GM19238 (cell line): ENCODE data around the gene SLC39A11.
"Not testable (repeated sequence)": the region's sequence is repeated elsewhere in the genome, so short reads cannot be mapped to it uniquely, and the experiment has no call there.

ENCODE experiments used
- DNase-seq: peaks from one replicate; pipeline ENCODE4 v3.0.0; 2011; ENCODE audit warnings: low spot score; ENCODE audit not compliant: insufficient read length

Gene SLC39A11

GRCh38 chr17:73107191-73107590, 14.7 kb upstream of the SLC39A11 start:
- no peak for DNase-seq

DNA sequence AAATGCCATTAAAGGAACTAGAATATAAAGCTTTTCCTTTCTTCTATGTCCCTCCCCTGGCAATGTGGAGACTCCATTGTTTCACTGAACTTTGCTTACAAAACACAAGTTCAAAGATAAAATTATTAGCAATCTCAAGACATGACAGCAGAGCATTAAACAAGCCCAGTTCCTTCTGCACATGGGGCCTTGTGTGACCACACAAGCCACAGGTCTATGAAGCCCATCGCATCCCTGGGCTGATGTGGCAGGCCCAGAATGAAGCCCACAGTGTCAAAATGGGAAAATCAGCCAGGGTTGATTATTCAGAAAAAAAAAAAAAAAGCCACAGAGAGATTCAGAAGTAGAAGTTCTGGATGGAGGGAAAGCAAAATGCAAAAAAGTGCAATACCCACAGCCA, 12.9 kb upstream of the SLC39A11 start:
- no peak for DNase-seq

GRCh38 chr17:73104450-73104849, 12.0 kb upstream of the SLC39A11 start:
- no peak for DNase-seq

- no peak for DNase-seq
Observed at GRCh38 chr17:73103641-73104335, 11.3 kb upstream of the SLC39A11 start.

DNA sequence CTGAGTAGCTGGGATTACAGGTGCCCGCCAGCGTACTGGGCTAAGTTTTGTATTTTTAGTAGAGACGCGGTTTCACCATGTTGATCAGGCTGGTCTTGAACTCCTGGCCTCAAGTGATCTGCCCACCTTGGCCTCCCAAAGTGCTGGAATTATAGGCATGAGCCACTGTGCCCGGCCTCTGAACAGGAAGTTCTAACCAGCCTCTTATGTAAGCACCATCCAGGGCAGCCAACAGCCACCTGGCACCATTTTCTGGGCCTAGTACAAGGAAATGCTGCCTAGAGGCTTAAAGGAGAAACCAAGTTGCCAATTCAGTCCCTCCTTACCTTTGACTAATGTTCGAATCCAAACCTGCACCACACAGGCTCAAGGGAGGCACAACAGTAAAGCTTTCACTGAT, 8.5 kb upstream of the SLC39A11 start:
- no peak for DNase-seq

DNA sequence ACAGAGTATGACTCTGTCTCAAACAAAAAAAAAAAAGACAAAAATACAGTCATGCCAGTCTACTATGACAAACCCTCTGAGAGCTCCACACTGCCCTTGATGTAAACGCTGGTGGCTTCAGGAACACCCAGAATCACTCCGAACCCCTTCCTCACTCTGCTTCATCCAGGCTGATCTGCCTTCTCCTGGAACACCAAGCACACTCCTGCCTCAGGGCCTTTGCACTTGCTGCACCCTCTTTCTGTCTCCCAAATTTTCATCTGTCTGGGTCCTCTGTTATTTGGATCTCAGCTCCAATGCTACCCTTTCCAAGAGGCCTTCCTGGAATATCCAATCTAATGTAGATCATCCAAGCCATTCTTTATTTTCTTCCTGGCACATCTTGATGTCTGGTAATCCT, 7.9 kb upstream of the SLC39A11 start:
- no peak for DNase-seq

DNA sequence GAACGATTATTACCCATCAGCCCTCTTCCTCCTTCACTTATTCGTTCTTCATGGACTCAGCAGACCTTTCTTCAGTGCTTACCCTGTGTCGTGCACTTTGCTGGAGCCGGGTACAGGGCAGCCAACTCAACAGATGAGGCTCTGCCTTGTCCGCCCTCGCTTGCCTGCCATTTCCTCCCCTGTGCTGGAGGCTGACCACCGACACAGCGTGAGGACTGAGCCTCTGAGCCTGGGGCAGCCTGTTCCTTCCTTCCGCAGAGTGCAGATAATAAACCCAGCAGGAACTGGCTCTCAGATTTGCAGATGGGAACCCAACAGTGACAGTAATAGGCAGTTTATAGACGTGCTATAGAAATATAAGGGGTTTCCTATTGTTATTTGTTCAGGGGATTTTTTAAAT, 7.0 kb upstream of the SLC39A11 start:
- no peak for DNase-seq

DNA sequence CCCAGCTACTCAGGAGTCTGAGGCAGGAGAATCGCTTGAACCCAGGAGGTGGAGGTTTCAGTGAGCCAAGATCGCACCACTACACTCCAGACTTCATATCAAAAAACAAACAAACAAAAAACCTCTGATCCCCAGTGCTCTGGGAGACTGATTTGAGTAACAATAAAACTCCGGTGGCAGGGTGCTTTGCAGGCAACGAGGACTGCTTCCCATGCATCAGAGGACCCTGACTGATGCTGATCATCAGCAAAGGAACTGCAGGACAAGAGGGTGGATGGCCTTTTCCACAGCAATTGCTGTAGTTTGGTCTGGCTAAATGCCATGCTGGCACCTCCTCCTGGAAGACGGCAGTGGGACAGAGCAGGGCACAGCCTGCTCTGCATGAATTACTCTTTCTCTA, 6.4 kb upstream of the SLC39A11 start:
- DNase-seq = no peak

DNA sequence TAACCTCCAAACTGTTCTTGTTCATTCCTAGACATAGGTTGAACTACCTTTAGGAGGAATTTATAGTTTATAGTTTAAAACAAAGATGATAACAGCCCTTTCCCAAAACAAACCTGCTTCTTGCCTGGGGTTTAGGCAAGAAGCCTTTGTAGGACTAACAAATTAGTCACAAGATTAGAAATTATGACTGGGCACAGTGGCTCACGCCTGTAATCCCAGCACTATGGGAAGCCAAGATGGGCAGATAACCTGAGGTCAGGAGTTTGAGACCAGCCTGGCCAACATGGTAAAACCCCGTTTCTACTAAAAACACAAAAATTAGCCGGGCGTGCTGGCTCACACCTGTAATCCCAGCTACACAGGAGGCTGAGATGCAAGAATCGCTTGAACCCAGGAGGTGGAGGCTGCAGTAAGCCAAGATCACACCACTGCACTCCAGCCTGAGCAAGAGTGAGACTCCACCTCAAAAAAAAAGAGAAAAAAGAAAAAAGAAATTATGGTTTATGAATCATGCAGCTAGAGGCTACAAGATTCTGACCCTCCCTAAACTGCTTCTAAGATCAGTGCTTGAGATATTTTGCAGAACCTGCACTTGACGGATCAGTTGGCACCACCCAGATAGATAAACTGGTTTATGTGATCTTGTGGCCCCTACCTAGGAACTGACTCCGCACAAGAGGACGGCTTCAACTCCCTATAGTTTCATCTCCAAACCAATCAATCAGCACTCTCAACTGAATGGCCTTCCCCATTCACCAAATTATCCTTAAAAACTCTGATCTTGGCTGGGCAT, 5.7 kb upstream of the SLC39A11 start:
- DNase-seq = not testable (repeated sequence)

- DNase-seq = no peak
Observed at GRCh38 chr17:73096866-73097265, 4.4 kb upstream of the SLC39A11 start.

DNA sequence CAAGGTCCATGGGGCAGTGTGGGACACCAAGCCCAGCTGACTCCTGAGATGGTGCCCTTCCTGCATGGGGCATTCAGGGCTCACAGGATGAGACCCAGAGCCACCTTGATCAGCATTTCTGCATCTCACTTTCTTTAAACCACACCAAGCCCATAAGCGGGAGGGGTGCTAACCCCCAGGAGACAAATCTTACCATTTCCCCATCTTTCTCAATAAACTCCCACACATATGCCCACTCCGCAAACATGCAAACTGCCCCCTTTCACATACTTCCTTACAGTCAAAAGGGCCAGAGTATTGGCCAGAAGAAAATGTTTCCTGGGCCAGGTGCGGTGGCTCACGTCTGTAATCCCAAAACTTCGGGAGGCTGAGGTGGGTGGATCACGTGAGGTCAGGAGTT, 3.7 kb upstream of the SLC39A11 start:
- no peak for DNase-seq

GRCh38 chr17:73093286-73093685, 798 bp upstream of the SLC39A11 start:
- DNase-seq = no peak

GRCh38 chr17:73091770-73092522, 542 bp downstream of the SLC39A11 start:
- no peak for DNase-seq

DNA sequence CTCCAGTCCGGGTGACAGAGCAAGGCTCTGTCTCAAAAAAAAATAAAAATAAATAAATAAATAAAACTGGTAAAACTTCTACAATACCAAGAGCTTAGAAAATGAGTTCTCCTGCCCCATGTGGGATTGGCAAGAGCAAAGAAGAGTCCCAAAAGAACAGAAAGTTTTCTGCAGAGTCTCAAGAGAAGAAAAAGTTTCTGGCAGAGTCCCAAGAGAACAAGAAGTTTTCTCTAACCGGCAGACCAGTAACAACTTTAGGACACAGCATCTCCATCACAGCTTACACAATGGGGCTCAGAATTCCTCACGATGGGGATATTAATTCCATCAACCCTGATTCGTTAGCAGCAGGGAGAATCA, 1.1 kb downstream of the SLC39A11 start:
- DNase-seq = no peak

DNA sequence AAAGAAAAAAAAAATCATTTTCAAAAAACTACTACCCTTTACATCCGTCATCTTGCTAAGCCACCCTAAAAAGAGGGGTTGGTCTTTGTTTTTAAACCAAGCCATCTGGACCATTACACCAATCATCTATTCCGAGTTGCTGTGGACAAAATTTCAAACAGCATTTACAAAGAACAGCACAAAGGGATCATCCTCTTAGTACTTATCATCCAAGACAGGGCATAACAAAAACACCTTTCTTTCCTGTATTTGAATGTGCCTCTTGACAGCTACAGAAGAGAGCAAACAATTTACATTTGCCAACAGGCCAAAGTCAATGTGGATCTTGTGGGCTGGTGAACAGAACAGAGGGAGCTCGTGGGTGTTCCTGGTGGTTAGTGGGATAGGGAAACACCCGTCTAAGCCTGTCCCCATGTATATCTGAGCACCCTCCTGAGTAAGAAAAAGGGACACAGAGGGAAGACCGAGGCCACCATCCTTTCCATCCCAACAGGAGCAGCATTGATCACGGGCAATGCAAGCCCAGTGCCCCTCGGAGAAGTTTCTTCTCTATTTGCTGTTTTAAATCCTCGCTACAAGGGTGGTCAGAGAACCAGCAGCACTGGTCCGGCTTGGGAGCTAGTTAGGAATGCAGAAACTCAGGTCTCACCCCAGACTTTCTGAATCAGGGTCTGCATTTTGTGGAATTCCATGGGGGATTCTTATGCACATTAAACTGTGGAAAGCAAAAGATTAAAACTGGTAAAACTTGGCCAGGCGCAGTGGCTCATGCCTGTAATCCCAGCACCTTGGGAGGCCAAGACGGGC, 1.9 kb downstream of the SLC39A11 start:
- DNase-seq = no peak

DNA sequence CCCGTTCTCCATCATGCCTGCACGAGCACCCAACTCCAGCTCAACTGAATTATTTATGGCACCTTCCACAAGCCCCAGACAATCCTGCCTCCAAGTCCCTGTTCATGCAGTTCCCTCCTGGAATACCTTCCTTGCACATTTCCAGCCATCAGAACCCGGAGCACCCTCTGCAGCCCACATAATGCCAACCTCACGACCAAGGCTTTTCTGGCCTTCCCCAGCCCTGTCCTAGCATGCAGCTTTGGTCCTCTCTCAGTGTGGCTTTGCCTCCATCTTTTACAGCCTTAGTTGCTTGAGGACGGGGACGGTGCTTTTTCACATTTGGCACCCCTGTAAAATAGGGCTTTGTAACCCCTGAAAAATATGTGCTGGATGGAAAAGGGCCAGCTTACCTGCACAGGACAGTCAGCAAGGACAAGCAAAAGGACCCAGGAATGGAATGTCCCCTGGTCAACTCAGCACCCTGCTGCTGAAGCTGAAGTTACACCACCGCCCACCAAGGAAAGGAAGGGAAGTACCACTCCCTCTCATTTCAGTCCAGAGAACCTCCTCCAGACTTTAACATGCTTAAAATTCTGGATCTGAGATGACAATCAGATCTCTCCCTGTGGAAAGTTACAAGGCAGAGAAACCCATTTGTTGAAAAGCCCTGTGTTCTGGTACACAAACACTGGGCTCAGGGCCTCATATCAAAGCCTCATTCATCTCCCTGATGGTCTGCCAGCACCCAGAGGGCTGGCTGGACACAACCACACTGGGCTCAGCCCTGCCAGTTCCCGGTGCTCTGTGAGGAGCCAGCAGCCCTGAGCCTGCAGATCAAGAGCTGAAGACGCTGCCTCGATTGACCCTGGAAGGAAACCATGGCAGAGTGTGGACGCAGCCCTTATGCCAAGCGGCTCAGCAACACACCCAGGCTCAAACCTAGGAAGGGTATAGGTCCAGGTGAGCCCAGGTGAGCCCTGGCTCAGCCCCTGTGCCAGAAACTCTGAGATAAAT, 2.9 kb downstream of the SLC39A11 start:
- no peak for DNase-seq

DNA sequence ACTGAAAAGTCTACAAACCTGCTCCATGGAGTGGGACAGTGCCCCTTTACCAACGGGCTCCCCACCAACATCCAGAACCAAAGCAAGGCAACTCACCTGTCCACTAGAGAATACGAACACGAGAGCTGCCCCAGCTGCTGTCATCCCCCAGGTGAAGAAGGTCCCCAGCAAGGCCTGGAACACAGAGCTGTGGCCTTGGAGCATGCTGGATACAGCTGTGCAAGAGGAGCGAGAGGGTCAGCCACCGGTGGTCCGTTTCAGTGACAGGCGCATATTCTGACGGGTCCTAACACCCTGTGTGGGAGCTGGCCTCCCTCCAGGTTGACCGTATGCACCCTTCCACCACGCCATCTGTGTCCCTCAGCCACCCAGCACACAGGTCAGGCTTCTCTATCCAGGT, 3.9 kb downstream of the SLC39A11 start:
- DNase-seq = no peak

- DNase-seq = no peak
Observed at GRCh38 chr17:73083432-73083831, 9.1 kb downstream of the SLC39A11 start.

DNA sequence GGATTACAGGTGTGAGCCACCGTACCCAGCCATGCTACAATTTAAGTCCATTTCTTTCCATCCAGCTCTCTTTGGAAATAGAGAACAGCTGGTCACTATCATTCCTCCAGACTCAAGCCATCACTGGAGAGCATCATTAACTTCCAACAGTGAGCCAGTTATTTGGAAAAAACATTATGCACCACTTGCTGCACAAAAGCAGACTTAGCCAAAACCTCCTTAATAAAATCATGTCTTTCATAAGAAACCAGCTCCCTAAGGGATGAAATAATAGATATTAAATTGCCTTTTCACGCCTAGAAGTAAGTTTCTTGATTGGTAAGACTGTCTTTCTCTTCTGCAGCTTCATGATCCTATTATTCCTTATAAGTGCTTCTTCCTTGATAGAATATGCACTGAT, 17.9 kb downstream of the SLC39A11 start:
- DNase-seq = no peak

DNA sequence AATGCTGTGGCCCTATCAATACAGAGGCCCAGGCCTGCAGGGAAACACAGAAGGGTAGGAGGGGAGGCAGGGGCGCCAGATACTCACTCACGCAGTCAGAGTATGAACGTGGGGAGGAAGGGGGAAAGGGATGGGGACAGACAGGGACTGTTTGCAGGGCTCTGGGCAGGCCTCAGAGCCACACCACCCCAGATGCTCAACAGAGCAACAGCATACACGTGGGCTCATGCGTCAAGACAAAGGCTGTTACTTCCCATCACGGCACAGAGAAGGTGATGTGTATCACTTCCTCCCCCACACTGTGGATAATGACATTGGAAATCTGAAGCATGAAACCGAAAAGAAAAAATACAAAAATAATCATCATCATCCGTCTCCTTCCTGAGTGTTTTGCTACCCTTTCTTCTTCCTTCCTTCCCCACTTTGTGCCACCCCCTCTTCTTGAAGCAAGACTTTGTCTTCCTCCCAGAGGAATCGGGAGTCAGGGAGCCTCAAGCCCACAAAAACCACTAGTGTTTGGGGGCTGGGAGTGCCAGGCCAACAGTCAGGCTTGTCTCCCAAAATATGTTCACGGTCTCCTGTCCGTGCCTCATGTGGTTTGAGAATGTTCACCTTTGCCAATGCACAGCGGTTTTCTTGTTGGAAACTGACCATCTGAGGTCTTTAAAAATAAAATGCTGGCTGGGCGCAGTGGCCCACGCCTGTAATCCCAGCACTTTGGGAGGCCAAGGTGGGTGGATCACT, 20.1 kb downstream of the SLC39A11 start:
- DNase-seq = no peak
